GM19455 (cell line): ENCODE data around the gene RAB6D.
"Not testable (repeated sequence)": the region's sequence is repeated elsewhere in the genome, so short reads cannot be mapped to it uniquely, and the experiment has no call there.

ENCODE experiments used
- ATAC-seq: cut with Tn5 transposase; IDR thresholded peaks from one replicate; pipeline ENCODE4 v1.9.1; 2021; ENCODE audit not compliant: unreplicated experiment

RAB6D gene

GRCh38 chr2:131367352-131367751 is 3.4 kb upstream of the RAB6D start:
- ATAC-seq = no peak

- ATAC-seq = no peak
Observed at GRCh38 chr2:131366643-131367042, 2.7 kb upstream of the RAB6D start.

GRCh38 chr2:131365452-131365851 is 1.5 kb upstream of the RAB6D start:
- ATAC-seq = no peak

- not testable (repeated sequence) for ATAC-seq
Observed at GRCh38 chr2:131363213-131363612, 755 bp downstream of the RAB6D start.

GRCh38 chr2:131361773-131362172 is 2.2 kb downstream of the RAB6D start:
- ATAC-seq = not testable (repeated sequence)

GRCh38 chr2:131353167-131353697 is 10.7 kb downstream of the RAB6D start:
- not testable (repeated sequence) for ATAC-seq

- no peak for ATAC-seq
Observed at GRCh38 chr2:131349021-131349420, 14.9 kb downstream of the RAB6D start.

GRCh38 chr2:131347035-131347434 is 16.9 kb downstream of the RAB6D start:
- ATAC-seq = not testable (repeated sequence)

GRCh38 chr2:131339307-131339706 is 24.7 kb downstream of the RAB6D start:
- ATAC-seq = not testable (repeated sequence)

GRCh38 chr2:131335319-131335718 is 28.6 kb downstream of the RAB6D start:
- not testable (repeated sequence) for ATAC-seq

GRCh38 chr2:131332709-131333108 is 31.3 kb downstream of the RAB6D start:
- ATAC-seq = not testable (repeated sequence)

- not testable (repeated sequence) for ATAC-seq
Observed at GRCh38 chr2:131331000-131331399, 33.0 kb downstream of the RAB6D start.

GRCh38 chr2:131322209-131322608 is 41.8 kb downstream of the RAB6D start:
- no peak for ATAC-seq

GRCh38 chr2:131321344-131321743 is 42.6 kb downstream of the RAB6D start:
- ATAC-seq = not testable (repeated sequence)

- ATAC-seq = not testable (repeated sequence)
Observed at GRCh38 chr2:131311001-131311400, 53.0 kb downstream of the RAB6D start.
